ENCODE results near the gene ANO3.

The ANO3 gene

GRCh38 chr11:26702406-26702805 lies 370.5 kb downstream of the ANO3 start:
- DNase-seq (ENCODE audit: low read depth), result no peak
- H3K4me3 ChIP-seq (ENCODE audit: low read length), result no peak overlapping the region
- TF ChIP-seq CTCF (conservative IDR thresholded peaks at IDR 0.05; ENCODE audit: low read depth, low read length), result no peak

- no peak for TF ChIP-seq CTCF (conservative IDR thresholded peaks at IDR 0.05; ENCODE audit: low read depth, low read length)
- no peak overlapping the region for H3K4me3 ChIP-seq (ENCODE audit: low read length)
- DNase-seq (ENCODE audit: low read depth), result no peak
These were observed 371.7 kb downstream of the ANO3 start for GRCh38 chr11:26703411-26704191.

GRCh38 chr11:26704249-26704648 lies 372.3 kb downstream of the ANO3 start:
- DNase-seq (ENCODE audit: low read depth), result no peak
- H3K4me3 ChIP-seq (ENCODE audit: low read length), result no peak overlapping the region
- no peak for TF ChIP-seq CTCF (conservative IDR thresholded peaks at IDR 0.05; ENCODE audit: low read depth, low read length)

- no peak for TF ChIP-seq CTCF (conservative IDR thresholded peaks at IDR 0.05; ENCODE audit: low read depth, low read length)
- no peak overlapping the region for H3K4me3 ChIP-seq (ENCODE audit: low read length)
These were observed 374.3 kb downstream of the ANO3 start for GRCh38 chr11:26706181-26706580.

GRCh38 chr11:26708736-26709456 lies 377.0 kb downstream of the ANO3 start:
- no peak for DNase-seq (ENCODE audit: low read depth)
- H3K4me3 ChIP-seq (ENCODE audit: low read length), result no peak overlapping the region
- TF ChIP-seq CTCF (conservative IDR thresholded peaks at IDR 0.05; ENCODE audit: low read depth, low read length), result no peak

More at GRCh38 chr11:26706181-26706580, 374.3 kb downstream of the ANO3 start:
- DNase-seq (ENCODE audit: low read depth), result no peak

- no peak for TF ChIP-seq CTCF (conservative IDR thresholded peaks at IDR 0.05; ENCODE audit: low read depth, low read length)
- H3K4me3 ChIP-seq (ENCODE audit: low read length), result no peak overlapping the region
- no peak for DNase-seq (ENCODE audit: low read depth)
These were observed 378.6 kb downstream of the ANO3 start for GRCh38 chr11:26710489-26710888.

- H3K4me3 ChIP-seq (ENCODE audit: low read length), result no peak overlapping the region
- no peak for TF ChIP-seq CTCF (conservative IDR thresholded peaks at IDR 0.05; ENCODE audit: low read depth, low read length)
- no peak for DNase-seq (ENCODE audit: low read depth)
These were observed 380.6 kb downstream of the ANO3 start for GRCh38 chr11:26712497-26712896.

Measured in retinal pigment epithelial cell (primary cell).